Pancreas (tissue), 10 donors: Measurements from ENCODE around the gene SSBP2. TPM values are rescaled to one million over a fixed set of nuclear protein-coding genes. Genes with fewer than 3 reads are reported as not detected.

Experiments used
- ATAC-seq, 4 donors: fragments of 200-7000 bp; cut with Tn5 transposase; one replicate each; pipeline versions ENCODE4 v1.8.0 to v1.9.1; 2020; ENCODE audit warnings: mild to moderate bottlenecking in 4 of 4, moderate library complexity in 4 of 4
- DNase-seq, 6 donors: peaks; one replicate each; pipeline ENCODE4 v3.0.0-alpha.2; 2020
- FAIRE-seq: peaks from 2 replicates; lab custom pipeline; 2012; peaks lifted over from hg19 to GRCh38; lab: Jason Lieb, UNC
- H3K27ac ChIP-seq, 4 donors: fragments of 200-600 bp; sonication (generic); 1 replicate in 3 of 4; 2 replicates in 1 of 4; pipeline versions ENCODE4 v1.5.0 to v1.8.0; 2020
- H3K27me3 ChIP-seq, 4 donors: fragments of 200-600 bp; one replicate each; pipeline ENCODE4 v1.8.0; 2021
- H3K36me3 ChIP-seq, 3 donors: fragments of 200-600 bp; sonication (generic) in 1 of 3; one replicate each; pipeline versions ENCODE4 v1.5.0 to v1.8.0; 2020 to 2021
- H3K4me1 ChIP-seq, 3 donors: fragments of 200-600 bp; one replicate each; pipeline ENCODE4 v1.8.0; 2021
- H3K4me3 ChIP-seq, 4 donors: fragments of 200-600 bp; sonication (generic) in 2 of 4; one replicate each; pipeline versions ENCODE4 v1.5.0 to v1.8.0; 2020 to 2021
- H3K9me3 ChIP-seq, 4 donors: fragments of 200-600 bp; one replicate each; pipeline ENCODE4 v1.8.0; 2021
- WGBS, 2 donors: extraction: QIAGEN DNeasy Blood & Tissue Kit; methylation state at CpG; one replicate each; pipeline ENCODE4 v1.1.7; 2013; 5-methylcytosine and 5-hydroxymethylcytosine counted together
- intact Hi-C, 3 donors: fragments of 100-400 bp; cut with DNase I; formaldehyde crosslinking; loops; one replicate each; pipeline versions ENCODE4 v1.11.1 to v1.14.2; 2022
- polyA plus RNA-seq, 2 donors: library from polyadenylated mRNA; stranded (reverse); fragments of 200-250 nt; gene quantifications; one replicate each; pipeline ENCODE4 v1.2.3, GENCODE V29; 2013
- total RNA-seq, 6 donors: library from RNA; stranded (reverse); fragmentation: NEBNext Ultra II Directional in 4 of 6; extraction: Animal tissue kit (Norgen Biotek cat#: 25700) in 4 of 6; gene quantifications; one replicate each; pipeline versions ENCODE4 v1.2.1 to v1.2.4, GENCODE V29; 2021 to 2023
- TF ChIP-seq, protein P1 (sequence below), 4 donors: fragments of 200-600 bp; sonication (generic) in 3 of 4; IDR thresholded peaks; one replicate each; pipeline versions ENCODE4 v1.5.0 to v1.8.0; 2021; ENCODE audit warnings: antibody characterized with exemption in 4 of 4
- donor health status: healthy with polysubstance abuse.
- donor health status: DM: no; HTN: no; CAD: no; lungs with moderate emphysema.
- donor health status: DM: no; HTN: no; CAD: no.
- donor health status: control.
- donor health status: control.
- donor health status: Bipolar disorder and iron deficiency.
- donor health status: DM: yes; HTN: yes; CAD: no.
- donor health status: DM: no; HTN: no; CAD: no.
- donor health status: DM: no; HTN: no; CAD: no.
- donor health status: DM: yes; HTN: yes; CAD: no.

SSBP2 gene
- total and polyA plus RNA-seq, 8 donors, result 8.6 to 20.7 (median 15.8) TPM

DNA sequence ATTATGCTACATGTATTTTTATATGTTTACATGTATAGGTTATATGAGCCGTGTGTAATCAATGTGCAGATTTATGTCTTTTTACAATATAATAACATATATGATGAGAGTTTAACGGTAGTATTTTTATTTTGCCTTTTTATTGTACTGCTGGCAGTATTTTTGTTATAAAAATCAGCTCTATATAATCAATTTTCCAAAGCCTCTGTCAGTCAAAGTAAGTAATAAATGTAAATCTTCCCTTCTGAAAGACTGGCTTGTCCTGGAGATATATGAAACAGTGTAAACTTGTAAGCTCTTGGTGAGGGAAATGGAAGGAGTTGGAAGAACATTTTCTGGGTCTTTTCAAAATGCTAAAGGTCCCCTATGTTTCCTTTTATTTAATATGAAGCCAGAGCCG is 173.8 kb downstream of the SSBP2 start:
- TF ChIP-seq, protein P1, sequence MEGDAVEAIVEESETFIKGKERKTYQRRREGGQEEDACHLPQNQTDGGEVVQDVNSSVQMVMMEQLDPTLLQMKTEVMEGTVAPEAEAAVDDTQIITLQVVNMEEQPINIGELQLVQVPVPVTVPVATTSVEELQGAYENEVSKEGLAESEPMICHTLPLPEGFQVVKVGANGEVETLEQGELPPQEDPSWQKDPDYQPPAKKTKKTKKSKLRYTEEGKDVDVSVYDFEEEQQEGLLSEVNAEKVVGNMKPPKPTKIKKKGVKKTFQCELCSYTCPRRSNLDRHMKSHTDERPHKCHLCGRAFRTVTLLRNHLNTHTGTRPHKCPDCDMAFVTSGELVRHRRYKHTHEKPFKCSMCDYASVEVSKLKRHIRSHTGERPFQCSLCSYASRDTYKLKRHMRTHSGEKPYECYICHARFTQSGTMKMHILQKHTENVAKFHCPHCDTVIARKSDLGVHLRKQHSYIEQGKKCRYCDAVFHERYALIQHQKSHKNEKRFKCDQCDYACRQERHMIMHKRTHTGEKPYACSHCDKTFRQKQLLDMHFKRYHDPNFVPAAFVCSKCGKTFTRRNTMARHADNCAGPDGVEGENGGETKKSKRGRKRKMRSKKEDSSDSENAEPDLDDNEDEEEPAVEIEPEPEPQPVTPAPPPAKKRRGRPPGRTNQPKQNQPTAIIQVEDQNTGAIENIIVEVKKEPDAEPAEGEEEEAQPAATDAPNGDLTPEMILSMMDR (IDR thresholded peaks at IDR 0.05), result no peak
- intact Hi-C loops, result no loop called here
- FAIRE-seq (no peak), DNase-seq (no peak), ATAC-seq (no peak)
- Histone ChIP-seq H3K4me3 (no peak overlapping the region), H3K27ac (no peak overlapping the region), H3K36me3 (no peaks in the 10 kb centered on the region), H3K27me3 (no peaks in the 10 kb centered on the region), H3K9me3 (no peaks in the 10 kb centered on the region), H3K4me1 (no peaks in the 10 kb centered on the region)
- WGBS, 2 donors, result 89 to 97% methylated on average over 3 of the region's 3 CpGs

DNA sequence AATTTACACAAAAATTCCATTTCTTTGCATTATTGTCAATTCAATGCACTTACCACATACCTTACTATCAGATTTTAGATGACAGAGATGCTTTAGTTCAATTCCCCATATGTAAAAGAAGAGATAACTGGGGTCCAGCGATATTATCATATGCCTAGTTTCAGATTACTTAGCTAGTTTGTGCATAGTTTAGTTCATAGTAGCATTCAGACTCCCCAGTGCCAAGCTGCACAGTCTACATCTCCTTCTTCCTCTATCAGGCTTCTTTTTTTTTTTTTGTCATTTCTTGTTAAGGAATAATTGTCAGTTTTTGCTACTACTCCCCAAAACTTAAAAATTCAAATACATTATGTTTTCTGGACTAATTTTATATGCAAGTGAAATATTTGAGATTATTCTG is 175.0 kb downstream of the SSBP2 start:
- intact Hi-C loops, result no loop called here
- H3K9me3 ChIP-seq, result no peaks in the 10 kb centered on the region
- H3K27me3 ChIP-seq, result no peaks in the 10 kb centered on the region
- H3K36me3 ChIP-seq, result no peaks in the 10 kb centered on the region
- FAIRE-seq (no peak), DNase-seq (no peak), ATAC-seq (no peak)
- WGBS, 2 donors, result 93 to 100% methylated on average over 1 of the region's 1 CpG
- no peak overlapping the region for H3K27ac ChIP-seq
- H3K4me3 ChIP-seq, result no peak overlapping the region
- TF ChIP-seq, protein P1 (IDR thresholded peaks at IDR 0.05), result no peak
- H3K4me1 ChIP-seq, result no peaks in the 10 kb centered on the region

DNA sequence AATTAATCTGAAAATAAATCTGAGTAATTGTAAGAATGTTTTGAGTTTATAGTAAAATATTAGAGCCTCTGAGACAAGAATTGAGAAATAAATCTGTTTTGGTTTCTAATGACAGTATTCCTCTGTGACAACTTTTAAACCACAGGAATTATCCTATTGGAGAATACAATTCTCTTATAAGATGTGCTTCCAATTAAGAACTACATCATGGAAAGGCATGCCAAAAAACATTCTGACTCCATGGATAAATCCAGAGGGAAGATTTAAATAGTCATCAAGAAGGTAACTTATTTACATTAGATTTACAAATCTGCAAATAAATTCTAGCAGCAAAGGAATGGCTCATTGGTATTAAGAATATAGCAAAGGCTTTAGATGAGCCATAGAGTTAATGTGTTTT is 178.7 kb downstream of the SSBP2 start:
- TF ChIP-seq, protein P1 (IDR thresholded peaks at IDR 0.05), result no peak
- no peak overlapping the region for H3K27ac ChIP-seq
- no peak overlapping the region for H3K4me3 ChIP-seq
- intact Hi-C loops, result no loop called here
- no peaks in the 10 kb centered on the region for H3K9me3 ChIP-seq
- no peak for ATAC-seq
- FAIRE-seq, result no peak
- no peaks in the 10 kb centered on the region for H3K4me1 ChIP-seq
- DNase-seq, result no peak
- no peaks in the 10 kb centered on the region for H3K27me3 ChIP-seq
- no peaks in the 10 kb centered on the region for H3K36me3 ChIP-seq

DNA sequence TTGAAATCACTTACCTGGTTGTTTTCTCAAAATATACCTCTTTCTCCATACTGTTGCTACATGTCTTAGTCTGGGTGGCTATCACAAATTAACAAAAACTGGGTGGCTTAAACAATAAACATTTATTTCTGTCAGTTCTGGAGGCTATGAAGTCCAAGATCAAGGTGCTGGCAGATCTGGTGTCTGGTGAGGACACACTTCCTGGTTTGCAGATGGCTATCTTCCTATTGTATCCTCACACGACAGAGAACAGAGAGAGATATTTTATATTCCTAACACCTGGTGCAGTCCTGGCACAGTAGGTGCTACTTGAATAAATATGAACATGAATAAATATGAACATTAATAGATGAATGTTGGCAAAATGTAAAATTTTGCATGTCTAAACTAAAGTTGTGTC is 192.7 kb downstream of the SSBP2 start:
- Histone ChIP-seq H3K4me3 (no peak overlapping the region), H3K9me3 (peaks cover 0 to 3% (median 0%) of the 10 kb centered on the region in 4 donors), H3K36me3 (no peaks in the 10 kb centered on the region), H3K27me3 (no peaks in the 10 kb centered on the region), H3K27ac (no peak overlapping the region), H3K4me1 (no peaks in the 10 kb centered on the region)
- WGBS, 2 donors, result 55 to 59% methylated on average over 1 of the region's 1 CpG
- FAIRE-seq (no peak), ATAC-seq (no peak), DNase-seq (no peak)
- intact Hi-C loops, result no loop called here
- TF ChIP-seq, protein P1 (IDR thresholded peaks at IDR 0.05), result no peak

DNA sequence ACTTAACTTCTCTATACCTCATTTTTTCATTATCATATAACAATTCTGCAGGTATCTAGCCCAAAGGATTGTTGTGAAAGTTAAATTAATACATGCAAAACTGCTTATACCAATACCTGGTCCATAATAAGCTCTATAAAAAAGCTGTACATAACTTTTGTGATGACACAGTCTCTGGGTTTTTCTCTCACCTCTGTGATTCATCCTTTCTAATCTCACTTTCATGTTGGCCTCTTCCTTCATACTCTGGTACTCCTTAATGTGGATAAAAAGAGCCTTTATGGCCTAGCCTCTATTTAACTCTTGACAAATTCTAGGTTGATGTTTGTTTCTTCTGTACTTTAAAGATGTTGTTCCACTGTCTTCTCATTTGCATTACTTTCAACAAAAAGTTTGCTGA is 194.1 kb downstream of the SSBP2 start:
- no peaks in the 10 kb centered on the region for H3K36me3 ChIP-seq
- ATAC-seq (no peak), FAIRE-seq (no peak), DNase-seq (no peak)
- H3K9me3 ChIP-seq, result peaks cover 0 to 3% (median 0%) of the 10 kb centered on the region in 4 donors
- no peaks in the 10 kb centered on the region for H3K4me1 ChIP-seq
- intact Hi-C loops, result no loop called here
- no peak overlapping the region for H3K4me3 ChIP-seq
- no peak overlapping the region for H3K27ac ChIP-seq
- TF ChIP-seq, protein P1 (IDR thresholded peaks at IDR 0.05), result no peak
- H3K27me3 ChIP-seq, result no peaks in the 10 kb centered on the region
